GM11168 (cell line): ENCODE data around the gene TMEM40.
"Not testable (repeated sequence)": the region's sequence is repeated elsewhere in the genome, so short reads cannot be mapped to it uniquely, and the experiment has no call there.

Source experiments
- in situ Hi-C: fragments of 300-500 bp; cut with MboI; formaldehyde crosslinking; loops from one replicate; pipeline ENCODE4 v1.12.0; 2022; ENCODE audit warnings: low sequenced_read_pairs; ENCODE audit not compliant: unreplicated experiment

Gene TMEM40

GRCh38 chr3:12780751-12781150 lies 21.7 kb upstream of the TMEM40 start:
- in situ Hi-C loops: no loop called here

- in situ Hi-C loops: no loop called here
Measured at GRCh38 chr3:12777171-12777570, 18.1 kb upstream of the TMEM40 start.

GRCh38 chr3:12775970-12776369 lies 16.9 kb upstream of the TMEM40 start:
- in situ Hi-C loops: not testable (repeated sequence)

- in situ Hi-C loops: no loop called here
Measured at GRCh38 chr3:12775226-12775625, 16.2 kb upstream of the TMEM40 start.

- in situ Hi-C loops: no loop called here
Measured at GRCh38 chr3:12774619-12775018, 15.6 kb upstream of the TMEM40 start.

- in situ Hi-C loops: no loop called here
Measured at GRCh38 chr3:12773710-12774086, 14.6 kb upstream of the TMEM40 start.

- in situ Hi-C loops: no loop called here
Measured at GRCh38 chr3:12773030-12773709, 14.1 kb upstream of the TMEM40 start.

GRCh38 chr3:12772462-12772861 lies 13.4 kb upstream of the TMEM40 start:
- in situ Hi-C loops: no loop called here

- in situ Hi-C loops: no loop called here
Measured at GRCh38 chr3:12771236-12771635, 12.2 kb upstream of the TMEM40 start.

GRCh38 chr3:12769761-12770160 lies 10.7 kb upstream of the TMEM40 start:
- in situ Hi-C loops: no loop called here

- in situ Hi-C loops: no loop called here
Measured at GRCh38 chr3:12768579-12769527, 9.8 kb upstream of the TMEM40 start.

- in situ Hi-C loops: no loop called here
Measured at GRCh38 chr3:12766541-12766940, 7.5 kb upstream of the TMEM40 start.

GRCh38 chr3:12764171-12764776 lies 5.2 kb upstream of the TMEM40 start:
- in situ Hi-C loops: no loop called here

- in situ Hi-C loops: no loop called here
Measured at GRCh38 chr3:12759693-12760565, 870 bp upstream of the TMEM40 start.

- in situ Hi-C loops: no loop called here
Measured at GRCh38 chr3:12758025-12758781, 856 bp downstream of the TMEM40 start.

- in situ Hi-C loops: no loop called here
Measured at GRCh38 chr3:12756635-12757034, 2.4 kb downstream of the TMEM40 start.

- in situ Hi-C loops: no loop called here
Measured at GRCh38 chr3:12756175-12756574, 2.9 kb downstream of the TMEM40 start.

GRCh38 chr3:12755754-12756153 lies 3.3 kb downstream of the TMEM40 start:
- in situ Hi-C loops: no loop called here

- in situ Hi-C loops: no loop called here
Measured at GRCh38 chr3:12754313-12754712, 4.7 kb downstream of the TMEM40 start.
